ENCODE data around the gene SRSF8. TPM values are rescaled to one million over a fixed set of nuclear protein-coding genes. Genes with fewer than 3 reads are reported as not detected.
"Not testable (repeated sequence)": the region's sequence is repeated elsewhere in the genome, so short reads cannot be mapped to it uniquely, and the experiment has no call there.

The SRSF8 gene
- total and polyA plus RNA-seq, 2 donors (not counting 3 experiments of a cell fraction or from before 2014, with no cell fraction given): 21.9 to 31.3 TPM

- H3K9me3 ChIP-seq (replicated peaks; ENCODE audit: control insufficient read depth, insufficient read depth, low read length); dilution Hi-C loops (cut with MboI; ENCODE audit: extremely low pct_ligation_motif_present, low sequenced_read_pairs); H4K20me1 ChIP-seq (replicated peaks; ENCODE audit: control insufficient read depth, extremely low read depth, insufficient read depth, low read length); intact Hi-C loops (cut with micrococcal nuclease); H3K4me1 ChIP-seq (ENCODE audit: control insufficient read depth, extremely low read depth, insufficient read depth, low read length); H3K27ac ChIP-seq (ENCODE audit: insufficient read depth, low read depth, low read length); H3K79me2 ChIP-seq (ENCODE audit: control insufficient read depth, insufficient read depth, low read length); H3K9me1 ChIP-seq (replicated peaks; ENCODE audit: control insufficient read depth, extremely low read depth, insufficient read depth, low read length); POLR2A ChIA-PET; H3K36me3 ChIP-seq (ENCODE audit: control insufficient read depth in 2 of 2, extremely low read depth in 1 of 2, insufficient read depth in 2 of 2, low read length in 2 of 2); H3K9ac ChIP-seq (replicated peaks; ENCODE audit: extremely low read depth, insufficient read depth, low read length); FAIRE-seq; H3K27me3 ChIP-seq (ENCODE audit: control insufficient read depth in 2 of 2, insufficient read depth in 2 of 2, low read length in 2 of 2): not testable (repeated sequence)
- Histone ChIP-seq H3K4me3 (replicated peaks in 1 of 3; ENCODE audit: insufficient read depth in 1 of 3, low read depth in 1 of 3, low read length in 3 of 3) (peak overlapping the region in 2 of 3 experiments; percentile 35 to 41), H3K4me2 (ENCODE audit: insufficient read depth, low read length) (peak overlapping the region; percentile 61), H2AFZ (ENCODE audit: low read depth, low read length) (peak overlapping the region; percentile 91)
- CTCF ChIA-PET: interaction anchor here (1.0 to 1.5 kb wide), 4 partner anchors 29 to 1389 kb away, joined by 3 to 4 read pairs (median 3); partner anchors contain the start of gene SRSF8
- TF ChIP-seq CTCF (IDR thresholded peaks at IDR 0.05; ENCODE audit: extremely low read depth in 1 of 2, insufficient read depth in 1 of 2, low read depth in 1 of 2, low read length in 2 of 2): peak; percentile 5 to 42
- DNase-seq (ENCODE audit: low read depth, low spot score): peak; percentile 34
- BruUV-seq (replicated peaks): TSS peak; percentile 14
Measured at GRCh38 chr11:95037356-95038035, 29.2 kb upstream of the SRSF8 start.

- CTCF ChIA-PET: no interaction called here
Measured at GRCh38 chr11:95042239-95042638, 24.5 kb upstream of the SRSF8 start.

More at GRCh38 chr11:95042239-95042638, 24.5 kb upstream of the SRSF8 start:
- no peaks in the 10 kb centered on the region for H3K4me1 ChIP-seq (ENCODE audit: control insufficient read depth, extremely low read depth, insufficient read depth, low read length)
- H3K9me1 ChIP-seq (replicated peaks; ENCODE audit: control insufficient read depth, extremely low read depth, insufficient read depth, low read length): no peaks in the 10 kb centered on the region
- H3K79me2 ChIP-seq (ENCODE audit: control insufficient read depth, insufficient read depth, low read length): no peaks in the 10 kb centered on the region
- FAIRE-seq (no peak), DNase-seq (ENCODE audit: low read depth, low spot score) (no peak)
- intact Hi-C loops (cut with micrococcal nuclease) (no loop called here), dilution Hi-C loops (cut with MboI; ENCODE audit: extremely low pct_ligation_motif_present, low sequenced_read_pairs) (no loop called here)
- H4K20me1 ChIP-seq (replicated peaks; ENCODE audit: control insufficient read depth, extremely low read depth, insufficient read depth, low read length): no peaks in the 10 kb centered on the region
- H3K4me2 ChIP-seq (ENCODE audit: insufficient read depth, low read length): no peak overlapping the region
- TF ChIP-seq MYC (IDR thresholded peaks at IDR 0.05; ENCODE audit: low read depth, low read length) (no peak), POLR2A (IDR thresholded peaks at IDR 0.05; ENCODE audit: low read depth, low read length) (no peak), EZH2 (IDR thresholded peaks at IDR 0.05; ENCODE audit: borderline replicate concordance, low read depth, low read length, severe bottlenecking) (no peak), POLR2AphosphoS5 (IDR thresholded peaks at IDR 0.05; ENCODE audit: insufficient read depth, low read depth, low read length) (no peak), GATA2 (IDR thresholded peaks at IDR 0.05; ENCODE audit: insufficient read depth, insufficient read length, low read depth, low read length) (no peak), FOS (IDR thresholded peaks at IDR 0.05; ENCODE audit: borderline replicate concordance, insufficient read depth, low read length) (no peak), JUN (IDR thresholded peaks at IDR 0.05; ENCODE audit: borderline replicate concordance, insufficient read depth, insufficient read length, low read depth) (no peak), CTCF (IDR thresholded peaks at IDR 0.05; ENCODE audit: extremely low read depth in 1 of 2, insufficient read depth in 1 of 2, low read depth in 1 of 2, low read length in 2 of 2) (no peak)
- TF ChIP-seq, protein P1, sequence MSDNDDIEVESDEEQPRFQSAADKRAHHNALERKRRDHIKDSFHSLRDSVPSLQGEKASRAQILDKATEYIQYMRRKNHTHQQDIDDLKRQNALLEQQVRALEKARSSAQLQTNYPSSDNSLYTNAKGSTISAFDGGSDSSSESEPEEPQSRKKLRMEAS (IDR thresholded peaks at IDR 0.05; ENCODE audit: insufficient read depth, insufficient read length): no peak
- H3K27ac ChIP-seq (ENCODE audit: insufficient read depth, low read depth, low read length): no peak overlapping the region
- peaks cover 13 to 30% of the 10 kb centered on the region in 2 experiments for H3K27me3 ChIP-seq (ENCODE audit: control insufficient read depth in 2 of 2, insufficient read depth in 2 of 2, low read length in 2 of 2)
- no peak overlapping the region for H3K4me3 ChIP-seq (replicated peaks in 1 of 3; ENCODE audit: insufficient read depth in 1 of 3, low read depth in 1 of 3, low read length in 3 of 3)
- H3K36me3 ChIP-seq (ENCODE audit: control insufficient read depth in 2 of 2, extremely low read depth in 1 of 2, insufficient read depth in 2 of 2, low read length in 2 of 2): no peaks in the 10 kb centered on the region
- H3K9me3 ChIP-seq (replicated peaks; ENCODE audit: control insufficient read depth, insufficient read depth, low read length): no peaks in the 10 kb centered on the region
- POLR2A ChIA-PET: no interaction called here
- no peak overlapping the region for H2AFZ ChIP-seq (ENCODE audit: low read depth, low read length)
- BruUV-seq (replicated peaks): no TSS peak
- no peak overlapping the region for H3K9ac ChIP-seq (replicated peaks; ENCODE audit: extremely low read depth, insufficient read depth, low read length)
